WI38 (cell line): ENCODE measurements around the gene LTBP2.
A peak's percentile ranks its signal among the peaks of the same experiment; 100 is the strongest.

ENCODE experiments used
- H3K4me3 ChIP-seq: 2 replicates; pipeline ENCODE4 v1.5.1; 2011; ENCODE audit warnings: low read depth, mild to moderate bottlenecking, control low read depth, low read length
- CTCF ChIP-seq: IDR thresholded peaks from 2 replicates; pipeline ENCODE4 v1.5.1; 2012; ENCODE audit warnings: low read depth, mild to moderate bottlenecking, control low read depth, low read length

LTBP2 gene

GRCh38 chr14:74468513-74468912 lies 143.5 kb downstream of the LTBP2 start:
- H3K4me3 ChIP-seq = no peak overlapping the region
- TF ChIP-seq CTCF = no peak

DNA sequence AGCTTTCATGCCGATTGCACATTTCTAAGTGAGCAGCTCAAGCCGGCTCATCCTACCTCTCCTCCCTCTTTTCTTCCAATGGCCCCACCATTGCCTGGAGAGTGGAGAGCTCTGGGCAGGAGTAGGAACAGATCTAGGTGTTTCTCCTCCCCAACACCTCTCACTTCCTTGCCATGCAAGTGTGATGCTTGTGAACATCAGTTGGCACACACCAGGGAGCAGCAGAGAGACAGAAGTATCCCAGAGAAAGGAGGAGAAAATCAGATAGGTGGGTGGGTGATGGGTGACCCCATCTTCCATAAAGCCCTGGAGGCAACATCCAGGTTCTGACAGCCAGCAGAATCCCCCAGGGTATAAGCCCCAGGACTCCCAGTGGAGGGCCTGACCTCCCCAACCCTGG lies 146.7 kb downstream of the LTBP2 start:
- no peak for TF ChIP-seq CTCF
- H3K4me3 ChIP-seq = no peak overlapping the region

DNA sequence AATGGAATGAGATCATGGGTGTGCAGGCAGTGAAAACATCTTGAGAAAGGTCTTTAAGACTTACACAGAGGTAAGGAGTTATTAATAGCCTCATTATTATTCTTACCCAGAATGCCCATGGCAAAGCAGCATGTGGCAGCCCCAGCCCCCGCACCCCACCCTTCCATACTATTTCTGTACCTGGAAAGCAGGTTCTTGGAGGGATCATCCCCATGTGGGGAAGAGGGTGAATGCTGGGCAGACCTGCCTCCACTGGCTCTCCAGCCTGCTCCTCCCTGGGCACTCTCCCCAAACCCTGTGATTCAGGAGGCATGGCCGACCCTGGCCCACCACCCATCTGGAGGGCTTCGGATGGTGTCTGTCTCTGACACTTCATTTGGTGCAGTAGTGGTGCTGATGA lies 147.3 kb downstream of the LTBP2 start:
- no peak overlapping the region for H3K4me3 ChIP-seq
- TF ChIP-seq CTCF = no peak

DNA sequence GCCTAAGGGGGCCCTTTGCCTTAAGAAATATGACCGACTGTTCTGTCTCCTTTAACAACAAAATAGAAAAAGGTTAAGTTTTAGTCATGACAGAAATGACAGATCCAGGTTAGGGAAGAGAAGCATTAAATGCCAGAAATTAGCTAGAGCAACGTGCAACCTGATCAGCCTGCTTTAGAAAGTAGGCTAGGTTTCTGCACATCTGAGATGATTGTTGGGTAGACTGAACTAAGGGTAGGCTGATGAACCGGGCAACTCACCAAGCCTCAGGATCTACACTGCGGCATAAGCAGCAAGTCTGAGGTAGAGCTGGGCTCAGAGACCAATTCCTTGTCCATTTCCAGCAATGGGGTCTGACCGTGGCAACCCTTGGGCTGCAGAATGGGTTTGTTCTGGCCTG lies 148.3 kb downstream of the LTBP2 start:
- TF ChIP-seq CTCF = no peak
- H3K4me3 ChIP-seq = no peak overlapping the region

- H3K4me3 ChIP-seq = no peak overlapping the region
- TF ChIP-seq CTCF = no peak
These were observed 149.0 kb downstream of the LTBP2 start for GRCh38 chr14:74462993-74463392.

- H3K4me3 ChIP-seq = no peak overlapping the region
- TF ChIP-seq CTCF = no peak
These were observed 152.1 kb downstream of the LTBP2 start for GRCh38 chr14:74459976-74460375.

GRCh38 chr14:74459289-74459946 lies 152.6 kb downstream of the LTBP2 start:
- H3K4me3 ChIP-seq = no peak overlapping the region
- TF ChIP-seq CTCF = peak; percentile 86
